ENCODE results near the gene ZNF709. TPM values are rescaled to one million over a fixed set of nuclear protein-coding genes. Genes with fewer than 3 reads are reported as not detected.

The ZNF709 gene
- total RNA-seq, 1 experiment from 2014 or later, result not detected

DNA sequence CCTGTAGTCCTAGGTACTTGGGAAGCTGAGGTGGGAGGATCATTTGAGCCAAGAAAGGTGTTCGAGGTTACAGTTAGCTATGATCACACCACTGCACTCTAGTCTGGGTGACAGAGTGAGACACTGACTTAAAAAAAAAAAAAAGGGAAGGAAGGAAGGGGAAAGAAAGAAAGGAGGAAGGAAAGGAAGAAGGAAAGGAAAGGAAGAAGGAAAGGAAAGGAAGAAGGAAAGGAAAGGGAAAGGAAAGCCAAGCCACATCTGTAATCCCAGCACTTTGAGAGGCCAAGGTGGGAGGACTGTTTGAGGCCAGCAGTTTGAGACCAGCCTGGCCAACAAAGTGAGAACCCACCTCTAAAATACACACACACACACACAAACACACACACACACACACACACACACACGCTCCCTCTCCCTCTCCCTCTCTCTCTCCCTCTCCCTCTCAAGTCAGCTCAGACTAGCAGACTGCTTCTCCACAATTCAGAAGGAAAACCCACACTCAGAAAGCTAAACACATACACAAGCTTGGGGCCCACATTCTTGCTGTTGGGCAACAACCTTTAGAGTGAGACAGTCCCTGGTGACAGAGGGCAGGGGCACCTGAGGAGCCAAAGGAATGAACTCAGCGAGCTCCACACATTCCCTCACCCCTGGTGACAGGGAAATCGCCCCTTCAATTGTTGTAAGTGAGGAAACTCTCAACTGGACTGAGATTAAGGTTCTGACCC is 2.7 kb downstream of the ZNF709 start:
- RAD21 ChIA-PET (ENCODE audit: low non-redundant PET in 1 of 2, low total read pairs in 2 of 2, uncharacterized antibody in 2 of 2, unreplicated experiment in 2 of 2), result no interaction called here
- Histone ChIP-seq H3K27me3 (ENCODE audit: insufficient read depth, low read length) (no peaks in the 10 kb centered on the region), H3K4me1 (ENCODE audit: control insufficient read depth in 1 of 2, insufficient read depth in 2 of 2, low read length in 2 of 2) (no peaks in the 10 kb centered on the region), H3K36me3 (ENCODE audit: control insufficient read depth in 1 of 2, insufficient read depth in 2 of 2, low read length in 2 of 2) (no peaks in the 10 kb centered on the region), H2AFZ (ENCODE audit: low read depth, low read length, poor library complexity, severe bottlenecking) (no peak overlapping the region), H3K9me2 (ENCODE audit: insufficient read depth) (no peaks in the 10 kb centered on the region), H3K4me2 (ENCODE audit: low read length) (no peak overlapping the region), H3K9ac (ENCODE audit: low read length) (no peak overlapping the region), H4K20me1 (ENCODE audit: insufficient read depth) (no peaks in the 10 kb centered on the region), H3K4me3 (replicated peaks in 1 of 2; ENCODE audit: low read depth in 1 of 2, low read length in 2 of 2) (no peak overlapping the region), H3K79me2 (ENCODE audit: insufficient read depth, low read length) (no peaks in the 10 kb centered on the region), H3K27ac (ENCODE audit: low read depth, low read length) (no peak overlapping the region), H3K9me3 (ENCODE audit: control insufficient read depth in 1 of 2, insufficient read depth in 1 of 2, low read depth in 1 of 2, low read length in 2 of 2) (peaks cover 5 to 6% of the 10 kb centered on the region in 2 experiments; a peak in 2 of 4 replicates)
- ATAC-seq, result no peak
- intact Hi-C loops (cut with micrococcal nuclease), result no loop called here
- POLR2A ChIA-PET, result no interaction called here
- CTCF ChIA-PET, result no interaction called here
- TF ChIP-seq SRF (IDR thresholded peaks at IDR 0.05; ENCODE audit: low read depth), result no peak
- TF ChIP-seq CEBPB (IDR thresholded peaks at IDR 0.05; ENCODE audit: low read depth), result no peak
- no peak for TF ChIP-seq EZH2phosphoT487 (IDR thresholded peaks at IDR 0.05; ENCODE audit: borderline replicate concordance)
- no TSS peak for BruUV-seq (replicated peaks)
- DNase-seq (ENCODE audit: low read depth, low spot score), result no peak

DNA sequence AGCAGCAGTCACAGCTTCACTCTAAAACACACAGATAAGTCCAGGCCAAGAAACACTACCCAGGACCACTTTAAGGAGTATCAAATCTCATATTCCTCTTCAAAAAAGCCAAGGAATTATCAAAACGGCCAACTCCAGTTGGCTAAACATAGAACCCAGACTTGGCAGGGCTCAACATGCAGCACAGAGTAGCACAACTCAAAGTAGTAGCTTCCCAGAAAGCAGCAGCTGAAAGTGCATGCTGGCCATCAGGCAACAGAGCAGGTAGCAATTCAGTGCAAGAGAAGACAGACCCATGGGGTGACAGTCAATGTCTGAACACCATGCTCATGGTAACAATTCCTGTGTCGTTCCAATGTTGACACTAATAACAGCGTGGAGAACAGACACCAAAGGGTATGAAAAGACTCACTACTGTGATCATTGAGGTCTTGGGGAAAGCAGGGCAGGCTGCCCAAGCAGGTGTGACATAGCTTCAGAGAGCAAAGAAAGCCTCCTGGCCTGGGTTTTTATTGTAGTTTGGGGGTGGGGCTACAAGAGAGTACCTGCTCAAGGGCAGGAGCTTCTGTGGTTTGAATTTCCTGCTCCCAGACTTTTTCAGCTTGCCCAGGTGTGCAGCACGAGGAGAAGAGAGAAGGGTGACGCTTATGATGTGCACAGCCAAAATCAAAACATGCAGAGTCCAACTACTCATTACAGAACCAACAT is 6.2 kb downstream of the ZNF709 start:
- intact Hi-C loops (cut with micrococcal nuclease), result no loop called here
- POLR2A ChIA-PET, result no interaction called here
- Histone ChIP-seq H3K9ac (ENCODE audit: low read length) (no peak overlapping the region), H3K4me3 (replicated peaks in 1 of 2; ENCODE audit: low read depth in 1 of 2, low read length in 2 of 2) (no peak overlapping the region), H3K4me2 (ENCODE audit: low read length) (no peak overlapping the region), H4K20me1 (ENCODE audit: insufficient read depth) (no peaks in the 10 kb centered on the region), H2AFZ (ENCODE audit: low read depth, low read length, poor library complexity, severe bottlenecking) (no peak overlapping the region), H3K27ac (ENCODE audit: low read depth, low read length) (no peak overlapping the region), H3K27me3 (ENCODE audit: insufficient read depth, low read length) (no peaks in the 10 kb centered on the region), H3K9me2 (ENCODE audit: insufficient read depth) (no peaks in the 10 kb centered on the region), H3K4me1 (ENCODE audit: control insufficient read depth in 1 of 2, insufficient read depth in 2 of 2, low read length in 2 of 2) (no peaks in the 10 kb centered on the region), H3K79me2 (ENCODE audit: insufficient read depth, low read length) (no peaks in the 10 kb centered on the region), H3K36me3 (ENCODE audit: control insufficient read depth in 1 of 2, insufficient read depth in 2 of 2, low read length in 2 of 2) (no peaks in the 10 kb centered on the region), H3K9me3 (ENCODE audit: control insufficient read depth in 1 of 2, insufficient read depth in 1 of 2, low read depth in 1 of 2, low read length in 2 of 2) (peaks cover 0 to 6% of the 10 kb centered on the region in 2 experiments; a peak in 1 of 4 replicates)
- BruUV-seq (replicated peaks), result no TSS peak
- DNase-seq (ENCODE audit: low read depth, low spot score) (no peak), ATAC-seq (no peak)
- RAD21 ChIA-PET (ENCODE audit: low non-redundant PET in 1 of 2, low total read pairs in 2 of 2, uncharacterized antibody in 2 of 2, unreplicated experiment in 2 of 2), result no interaction called here
- CTCF ChIA-PET, result no interaction called here
- TF ChIP-seq ZNF274 (IDR thresholded peaks at IDR 0.05; ENCODE audit: low read depth, low read length), result no peak
- TF ChIP-seq EZH2phosphoT487 (IDR thresholded peaks at IDR 0.05; ENCODE audit: borderline replicate concordance), result no peak
- no peak for TF ChIP-seq ZFX (IDR thresholded peaks at IDR 0.05)
- TF ChIP-seq SP1 (IDR thresholded peaks at IDR 0.05; ENCODE audit: low read depth), result no peak
- no peak for TF ChIP-seq EZH2 (IDR thresholded peaks at IDR 0.05)
- TF ChIP-seq SIN3A (IDR thresholded peaks at IDR 0.05; ENCODE audit: low read depth), result no peak
- no peak for TF ChIP-seq POLR2A (IDR thresholded peaks at IDR 0.05; ENCODE audit: borderline replicate concordance, extremely low read depth, insufficient read depth, insufficient read length)
- no peak for TF ChIP-seq CEBPB (IDR thresholded peaks at IDR 0.05; ENCODE audit: low read depth)
- TF ChIP-seq, protein P1, sequence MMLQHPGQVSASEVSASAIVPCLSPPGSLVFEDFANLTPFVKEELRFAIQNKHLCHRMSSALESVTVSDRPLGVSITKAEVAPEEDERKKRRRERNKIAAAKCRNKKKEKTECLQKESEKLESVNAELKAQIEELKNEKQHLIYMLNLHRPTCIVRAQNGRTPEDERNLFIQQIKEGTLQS (IDR thresholded peaks at IDR 0.05), result no peak
- TF ChIP-seq TCF7L2 (IDR thresholded peaks at IDR 0.05; ENCODE audit: borderline replicate concordance, extremely low read depth, insufficient read depth, insufficient read length), result no peak
- TF ChIP-seq, protein P2, sequence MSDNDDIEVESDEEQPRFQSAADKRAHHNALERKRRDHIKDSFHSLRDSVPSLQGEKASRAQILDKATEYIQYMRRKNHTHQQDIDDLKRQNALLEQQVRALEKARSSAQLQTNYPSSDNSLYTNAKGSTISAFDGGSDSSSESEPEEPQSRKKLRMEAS (IDR thresholded peaks at IDR 0.05), result no peak
- no peak for TF ChIP-seq RAD21 (IDR thresholded peaks at IDR 0.05; ENCODE audit: low read depth)
- TF ChIP-seq ELF1 (IDR thresholded peaks at IDR 0.05; ENCODE audit: borderline replicate concordance, low read depth), result no peak
- TF ChIP-seq, protein P3, sequence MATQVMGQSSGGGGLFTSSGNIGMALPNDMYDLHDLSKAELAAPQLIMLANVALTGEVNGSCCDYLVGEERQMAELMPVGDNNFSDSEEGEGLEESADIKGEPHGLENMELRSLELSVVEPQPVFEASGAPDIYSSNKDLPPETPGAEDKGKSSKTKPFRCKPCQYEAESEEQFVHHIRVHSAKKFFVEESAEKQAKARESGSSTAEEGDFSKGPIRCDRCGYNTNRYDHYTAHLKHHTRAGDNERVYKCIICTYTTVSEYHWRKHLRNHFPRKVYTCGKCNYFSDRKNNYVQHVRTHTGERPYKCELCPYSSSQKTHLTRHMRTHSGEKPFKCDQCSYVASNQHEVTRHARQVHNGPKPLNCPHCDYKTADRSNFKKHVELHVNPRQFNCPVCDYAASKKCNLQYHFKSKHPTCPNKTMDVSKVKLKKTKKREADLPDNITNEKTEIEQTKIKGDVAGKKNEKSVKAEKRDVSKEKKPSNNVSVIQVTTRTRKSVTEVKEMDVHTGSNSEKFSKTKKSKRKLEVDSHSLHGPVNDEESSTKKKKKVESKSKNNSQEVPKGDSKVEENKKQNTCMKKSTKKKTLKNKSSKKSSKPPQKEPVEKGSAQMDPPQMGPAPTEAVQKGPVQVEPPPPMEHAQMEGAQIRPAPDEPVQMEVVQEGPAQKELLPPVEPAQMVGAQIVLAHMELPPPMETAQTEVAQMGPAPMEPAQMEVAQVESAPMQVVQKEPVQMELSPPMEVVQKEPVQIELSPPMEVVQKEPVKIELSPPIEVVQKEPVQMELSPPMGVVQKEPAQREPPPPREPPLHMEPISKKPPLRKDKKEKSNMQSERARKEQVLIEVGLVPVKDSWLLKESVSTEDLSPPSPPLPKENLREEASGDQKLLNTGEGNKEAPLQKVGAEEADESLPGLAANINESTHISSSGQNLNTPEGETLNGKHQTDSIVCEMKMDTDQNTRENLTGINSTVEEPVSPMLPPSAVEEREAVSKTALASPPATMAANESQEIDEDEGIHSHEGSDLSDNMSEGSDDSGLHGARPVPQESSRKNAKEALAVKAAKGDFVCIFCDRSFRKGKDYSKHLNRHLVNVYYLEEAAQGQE (IDR thresholded peaks at IDR 0.05; ENCODE audit: low read depth), result no peak
